ENCODE measurements around the gene KRT83. TPM values are rescaled to one million over a fixed set of nuclear protein-coding genes. Genes with fewer than 3 reads are reported as not detected.

KRT83 gene
- total and polyA plus RNA-seq, 2 of the 13 experiments (the other 11 are each of a cell fraction or from before 2014, with no cell fraction given): not detected

DNA sequence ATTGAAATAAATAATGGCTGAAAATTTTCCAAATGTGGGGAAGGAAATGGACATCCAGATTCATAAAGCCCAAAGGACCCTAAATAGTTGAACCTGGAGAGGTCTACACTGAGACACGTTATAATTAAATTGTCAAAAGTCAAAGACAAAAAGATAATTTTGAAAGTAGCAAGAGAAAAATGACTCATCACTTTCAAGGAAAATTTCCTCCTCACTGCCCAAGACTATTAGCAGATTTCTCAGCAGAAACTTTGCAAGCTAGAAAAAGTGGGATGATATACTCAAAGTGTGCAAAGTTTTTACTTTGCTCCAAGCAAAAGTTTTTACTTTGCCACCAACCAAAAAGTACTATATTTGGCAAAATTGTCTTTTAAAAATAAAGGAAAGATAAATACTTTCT, 15.9 kb upstream of the KRT83 start:
- ATAC-seq: no peak
- in situ Hi-C loops (cut with HindIII; ENCODE audit: extremely low pct_ligation_motif_present, low pct_unique_long_range_greater_than_20kb): no loop called here
- TF ChIP-seq, protein P1, sequence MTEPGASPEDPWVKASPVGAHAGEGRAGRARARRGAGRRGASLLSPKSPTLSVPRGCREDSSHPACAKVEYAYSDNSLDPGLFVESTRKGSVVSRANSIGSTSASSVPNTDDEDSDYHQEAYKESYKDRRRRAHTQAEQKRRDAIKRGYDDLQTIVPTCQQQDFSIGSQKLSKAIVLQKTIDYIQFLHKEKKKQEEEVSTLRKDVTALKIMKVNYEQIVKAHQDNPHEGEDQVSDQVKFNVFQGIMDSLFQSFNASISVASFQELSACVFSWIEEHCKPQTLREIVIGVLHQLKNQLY (CRISPR knock-in tag; IDR thresholded peaks at IDR 0.05): no peak
- TF ChIP-seq NFE2L2 (IDR thresholded peaks at IDR 0.05; ENCODE audit: low read length): 0 out of 2 replicates have a peak, but pooled peaks have one; percentile 14
- WGBS (ENCODE audit: low lambda C conversion rate): 0% methylated on average over 1 of the region's 1 CpG
- Histone ChIP-seq H3K27ac (ENCODE audit: extremely low read length, insufficient read depth, low read length) (no peak overlapping the region), H3K9me3 (ENCODE audit: low read length) (no peaks in the 10 kb centered on the region), H3K9ac (ENCODE audit: insufficient read depth, low read depth, low read length) (no peak overlapping the region), H3K27me3 (ENCODE audit: control insufficient read depth in 1 of 2, insufficient read depth in 2 of 2, low read length in 2 of 2) (peaks cover 1 to 24% of the 10 kb centered on the region in 2 experiments; a peak in 1 of 5 replicates), H3K4me1 (ENCODE audit: insufficient read depth, low read length) (no peaks in the 10 kb centered on the region), H3K4me3 (replicated peaks in 1 of 3; ENCODE audit: insufficient read depth in 1 of 3, low read depth in 2 of 3, low read length in 3 of 3) (no peak overlapping the region), H2AFZ (ENCODE audit: low read length) (no peak overlapping the region), H4K20me1 (ENCODE audit: insufficient read depth, low read length) (no peaks in the 10 kb centered on the region), H3K79me2 (ENCODE audit: insufficient read depth, low read length) (no peaks in the 10 kb centered on the region), H3K36me3 (replicated peaks in 1 of 2; ENCODE audit: control insufficient read depth in 1 of 2, insufficient read depth in 2 of 2, low read length in 2 of 2) (no peaks in the 10 kb centered on the region), H3K4me2 (ENCODE audit: low read depth, low read length) (no peak overlapping the region)
- no peak for DNase-seq (ENCODE audit: low spot score)
- POLR2A ChIA-PET: no interaction called here
- intact Hi-C loops (cut with micrococcal nuclease; ENCODE audit: unreplicated experiment): no loop called here
- FAIRE-seq: no peak
- BruUV-seq (replicated peaks): no TSS peak
- CTCF ChIA-PET (ENCODE audit: low intra/inter-chr PET ratio, low total read pairs): no interaction called here

DNA sequence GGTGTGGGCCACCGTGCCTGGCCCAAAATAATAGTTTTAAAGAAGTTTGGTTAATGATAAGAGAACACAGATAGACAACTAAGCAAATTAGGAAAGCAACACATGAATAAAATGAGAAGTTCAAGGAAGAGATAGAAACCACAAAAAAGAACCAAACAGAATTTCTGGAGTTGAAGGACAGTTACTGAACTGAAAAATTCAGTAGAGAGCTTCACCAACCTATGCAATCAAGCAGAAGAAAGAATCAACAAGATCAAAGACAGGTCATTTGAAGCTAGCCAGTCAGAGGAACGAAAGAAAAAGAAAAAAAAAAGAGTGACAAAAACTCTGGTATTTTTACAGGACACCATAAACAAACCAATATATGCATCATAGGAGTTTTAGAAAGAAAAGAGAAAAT, 15.4 kb upstream of the KRT83 start:
- Histone ChIP-seq H3K9me3 (ENCODE audit: low read length) (no peaks in the 10 kb centered on the region), H3K27me3 (ENCODE audit: control insufficient read depth in 1 of 2, insufficient read depth in 2 of 2, low read length in 2 of 2) (peaks cover 1 to 22% of the 10 kb centered on the region in 2 experiments; a peak in 1 of 5 replicates), H3K27ac (ENCODE audit: extremely low read length, insufficient read depth, low read length) (no peak overlapping the region), H3K4me2 (ENCODE audit: low read depth, low read length) (no peak overlapping the region), H3K79me2 (ENCODE audit: insufficient read depth, low read length) (no peaks in the 10 kb centered on the region), H3K36me3 (replicated peaks in 1 of 2; ENCODE audit: control insufficient read depth in 1 of 2, insufficient read depth in 2 of 2, low read length in 2 of 2) (no peaks in the 10 kb centered on the region), H3K4me1 (ENCODE audit: insufficient read depth, low read length) (no peaks in the 10 kb centered on the region), H2AFZ (ENCODE audit: low read length) (no peak overlapping the region), H3K4me3 (replicated peaks in 1 of 3; ENCODE audit: insufficient read depth in 1 of 3, low read depth in 2 of 3, low read length in 3 of 3) (no peak overlapping the region), H3K9ac (ENCODE audit: insufficient read depth, low read depth, low read length) (no peak overlapping the region), H4K20me1 (ENCODE audit: insufficient read depth, low read length) (no peaks in the 10 kb centered on the region)
- POLR2A ChIA-PET: no interaction called here
- CTCF ChIA-PET (ENCODE audit: low intra/inter-chr PET ratio, low total read pairs): no interaction called here
- no peak for DNase-seq (ENCODE audit: low spot score)
- BruUV-seq (replicated peaks): no TSS peak
- in situ Hi-C loops (cut with HindIII; ENCODE audit: extremely low pct_ligation_motif_present, low pct_unique_long_range_greater_than_20kb) (no loop called here), intact Hi-C loops (cut with micrococcal nuclease; ENCODE audit: unreplicated experiment) (no loop called here)
- no peak for FAIRE-seq
- peak; percentile 89; the same call in 1 of the 2 replicates for TF ChIP-seq ZNF160 (CRISPR knock-in tag; IDR thresholded peaks at IDR 0.05)
- no peak for TF ChIP-seq KLF16 (CRISPR knock-in tag; IDR thresholded peaks at IDR 0.05)
- TF ChIP-seq ZNF260 (CRISPR knock-in tag; IDR thresholded peaks at IDR 0.05; ENCODE audit: borderline replicate concordance, low read depth): no peak
- ATAC-seq: no peak
- 24% methylated on average over 2 of the region's 2 CpGs for WGBS (ENCODE audit: low lambda C conversion rate)

Measured in HepG2 (cell line).